ENCODE data around the gene P3H4.
A peak's percentile ranks its signal among the peaks of the same experiment; 100 is the strongest.
"Not testable (repeated sequence)": the region's sequence is repeated elsewhere in the genome, so short reads cannot be mapped to it uniquely, and the experiment has no call there.

P3H4 gene

GRCh38 chr17:41794540-41794975 lies 17.2 kb downstream of the P3H4 start:
- no peak for DNase-seq (ENCODE audit: low read depth, low spot score)

GRCh38 chr17:41793784-41794539 lies 17.8 kb downstream of the P3H4 start:
- DNase-seq (ENCODE audit: low read depth, low spot score): peak; percentile 47

GRCh38 chr17:41792845-41793783 lies 18.6 kb downstream of the P3H4 start:
- peak; percentile 41 for DNase-seq (ENCODE audit: low read depth, low spot score)

- DNase-seq (ENCODE audit: low read depth, low spot score): no peak
Measured at GRCh38 chr17:41787021-41787418, 24.7 kb downstream of the P3H4 start.

GRCh38 chr17:41786227-41787020 lies 25.3 kb downstream of the P3H4 start, which contains the start of gene JUP:
JUP (minus strand) TSS chr17:41786711; CDS start chr17:41771854, 14,857 bp downstream.
- peak; percentile 97 for DNase-seq (ENCODE audit: low read depth, low spot score)

GRCh38 chr17:41785859-41786226 lies 25.9 kb downstream of the P3H4 start:
- DNase-seq (ENCODE audit: low read depth, low spot score): no peak

- DNase-seq (ENCODE audit: low read depth, low spot score): no peak
Measured at GRCh38 chr17:41785091-41785858, 26.5 kb downstream of the P3H4 start.

GRCh38 chr17:41784207-41784744 lies 27.5 kb downstream of the P3H4 start:
- no peak for DNase-seq (ENCODE audit: low read depth, low spot score)

GRCh38 chr17:41782142-41782541 lies 29.6 kb downstream of the P3H4 start:
- DNase-seq (ENCODE audit: low read depth, low spot score): no peak

- DNase-seq (ENCODE audit: low read depth, low spot score): no peak
Measured at GRCh38 chr17:41781404-41782110, 30.2 kb downstream of the P3H4 start.

GRCh38 chr17:41779954-41780353 lies 31.8 kb downstream of the P3H4 start:
- no peak for DNase-seq (ENCODE audit: low read depth, low spot score)

GRCh38 chr17:41777574-41778188 lies 34.1 kb downstream of the P3H4 start:
- DNase-seq (ENCODE audit: low read depth, low spot score): peak; percentile 99

GRCh38 chr17:41777157-41777573 lies 34.6 kb downstream of the P3H4 start:
- no peak for DNase-seq (ENCODE audit: low read depth, low spot score)

- not testable (repeated sequence) for DNase-seq (ENCODE audit: low read depth, low spot score)
Measured at GRCh38 chr17:41776262-41776900, 35.4 kb downstream of the P3H4 start.

- no peak for DNase-seq (ENCODE audit: low read depth, low spot score)
Measured at GRCh38 chr17:41775394-41776226, 36.1 kb downstream of the P3H4 start.

- DNase-seq (ENCODE audit: low read depth, low spot score): peak; percentile 92
Measured at GRCh38 chr17:41773731-41774193, 38.0 kb downstream of the P3H4 start.

- no peak for DNase-seq (ENCODE audit: low read depth, low spot score)
Measured at GRCh38 chr17:41773190-41773588, 38.6 kb downstream of the P3H4 start.

- DNase-seq (ENCODE audit: low read depth, low spot score): no peak
Measured at GRCh38 chr17:41772586-41773189, 39.1 kb downstream of the P3H4 start.
